Upper lobe of left lung (tissue), 6 donors: ENCODE results near the gene TEAD4. TPM values are rescaled to one million over a fixed set of nuclear protein-coding genes. Genes with fewer than 3 reads are reported as not detected.
"Not testable (repeated sequence)": the region's sequence is repeated elsewhere in the genome, so short reads cannot be mapped to it uniquely, and the experiment has no call there.

Source experiments
- ATAC-seq, 2 donors: fragments of 200-7000 bp; cut with Tn5 transposase; one replicate each; pipeline ENCODE4 v1.9.1; 2022; ENCODE audit warnings: mild to moderate bottlenecking in 2 of 2, moderate library complexity in 2 of 2; ENCODE audit not compliant: low FRiP score in 2 of 2
- DNase-seq, 2 donors: peaks; one replicate each; pipeline ENCODE4 v3.0.0-alpha.2; 2019 to 2020
- H3K27ac ChIP-seq, 4 donors: fragments of 200-600 bp; sonication (generic); one replicate each; pipeline ENCODE4 v1.5.1; 2016 to 2019
- H3K27me3 ChIP-seq, 4 donors: fragments of 200-600 bp; sonication (generic); one replicate each; pipeline ENCODE4 v1.5.1; 2017 to 2019
- H3K36me3 ChIP-seq, 4 donors: fragments of 200-600 bp; sonication (generic); one replicate each; pipeline ENCODE4 v1.5.1; 2016 to 2019
- H3K4me1 ChIP-seq, 4 donors: fragments of 200-600 bp; sonication (generic); one replicate each; pipeline ENCODE4 v1.5.1; 2018 to 2019
- H3K4me3 ChIP-seq, 4 donors: fragments of 200-600 bp; sonication (generic); one replicate each; pipeline ENCODE4 v1.5.1; 2017 to 2019; ENCODE audit warnings: mild to moderate bottlenecking in 2 of 4, moderate library complexity in 1 of 4
- H3K9me3 ChIP-seq, 4 donors: fragments of 200-600 bp; sonication (generic); one replicate each; pipeline ENCODE4 v1.5.1; 2018 to 2019
- CTCF ChIP-seq, 6 experiments: fragments of 450-650 bp in 4 of 6; fragments of 200-600 bp in 2 of 6; sonication (generic) in 2 of 6; IDR thresholded peaks; one replicate each; pipeline ENCODE4 v1.5.1; 2016 to 2019; ENCODE audit warnings: antibody characterized with exemption in 6 of 6
- EP300 ChIP-seq, 4 donors: sonication (generic); formaldehyde crosslinking; IDR thresholded peaks; one replicate each; pipeline ENCODE4 v1.5.1; 2017; ENCODE audit warnings: antibody characterized with exemption in 4 of 4, control low read depth in 2 of 4
- POLR2A ChIP-seq, 4 donors: fragments of 450-650 bp; IDR thresholded peaks; one replicate each; pipeline ENCODE4 v1.5.1; 2016 to 2017; ENCODE audit warnings: antibody characterized with exemption in 4 of 4, mild to moderate bottlenecking in 2 of 4
- POLR2AphosphoS5 ChIP-seq, 2 donors: sonication (generic); formaldehyde crosslinking; IDR thresholded peaks; one replicate each; pipeline ENCODE4 v1.5.1; 2017; ENCODE audit warnings: antibody characterized with exemption in 2 of 2
- WGBS, 2 donors: methylation state at CpG; one replicate each; pipeline ENCODE4 v1.1.5; 2017 to 2018; 5-methylcytosine and 5-hydroxymethylcytosine counted together
- total RNA-seq, 6 donors: library from RNA; depleted of rRNA in 4 of 6; stranded (reverse); fragments of >200 nt in 4 of 6; gene quantifications; one replicate each; pipeline versions ENCODE4 v1.1.0 to v1.2.1, GENCODE V29; 2016 to 2021
- donor health status: DM: no; HTN: no; CAD: no; lungs with moderate emphysema.
- donor health status: DM: no; HTN: yes; CAD: no; lungs with severe emphysema.

Gene TEAD4
- total RNA-seq, 6 donors from 2014 or later, result 14.5 to 52.0 (median 43.2) TPM

DNA sequence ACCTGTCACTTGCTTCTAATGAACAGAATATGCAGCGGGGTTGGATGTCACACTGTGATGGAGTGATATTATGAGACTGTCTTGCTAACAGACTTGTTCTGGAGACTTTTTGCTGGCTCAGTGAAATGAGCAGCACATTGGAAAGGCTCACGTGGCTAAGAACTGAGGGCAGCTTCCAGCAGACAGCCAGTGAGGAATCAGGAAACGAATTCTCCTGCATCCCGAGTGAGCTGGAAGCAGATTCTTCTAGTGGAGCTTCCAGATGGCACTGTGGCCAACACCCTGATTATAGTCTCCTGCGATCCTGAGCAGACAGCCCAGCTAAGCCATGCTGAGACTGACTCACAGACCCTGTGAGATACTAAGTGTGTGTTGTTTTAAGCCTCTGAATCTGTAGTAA, 101.9 kb downstream of the TEAD4 start:
- H3K27ac ChIP-seq, result no peak overlapping the region
- 57 to 67% methylated on average over 4 to 5 of the region's 5 CpGs for WGBS, 2 donors
- ATAC-seq, result peak in 1 of 2 donors; percentile 54

DNA sequence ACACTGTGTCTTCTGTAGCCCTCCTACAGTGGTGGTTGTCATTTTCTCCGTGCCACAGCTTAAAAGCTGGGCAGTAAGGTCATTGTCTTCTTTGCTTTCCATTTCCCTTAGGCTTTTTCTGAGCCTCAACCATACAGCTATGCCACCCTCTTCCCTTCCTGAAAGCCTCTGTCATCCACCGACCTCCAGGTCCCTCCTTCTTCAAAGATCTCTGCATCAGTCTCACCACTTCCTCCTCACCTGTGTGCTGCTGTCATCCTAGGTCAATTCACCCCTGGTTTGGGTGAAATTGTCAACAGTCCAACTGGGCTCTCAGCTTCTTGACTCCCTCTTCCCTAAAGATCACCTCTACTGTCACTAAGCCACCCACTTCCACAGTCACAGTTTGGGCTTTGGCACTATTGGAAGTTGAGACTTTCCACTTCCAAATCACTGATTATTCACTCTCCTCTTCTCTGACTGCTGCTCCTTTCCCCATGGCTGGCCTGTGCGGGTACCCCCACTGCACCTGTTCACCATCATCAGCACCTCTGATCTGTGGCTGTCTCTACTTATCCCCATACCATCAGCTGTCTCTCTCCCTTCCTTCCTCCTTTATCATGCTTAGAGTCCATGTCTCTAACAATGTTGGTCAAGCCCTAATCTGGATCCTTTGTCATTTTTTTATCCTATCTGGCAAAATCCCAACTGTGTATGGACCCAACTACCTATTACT, 102.5 kb downstream of the TEAD4 start:
- H3K4me3 ChIP-seq, result no peak overlapping the region
- 67 to 75% methylated on average over 3 of the region's 3 CpGs for WGBS, 2 donors
- ATAC-seq (no peak), DNase-seq (no peak)
- H3K36me3 ChIP-seq, result no peaks in the 10 kb centered on the region
- TF ChIP-seq POLR2AphosphoS5 (IDR thresholded peaks at IDR 0.05), result no peak
- no peak for TF ChIP-seq CTCF (IDR thresholded peaks at IDR 0.05)
- no peak for TF ChIP-seq EP300 (IDR thresholded peaks at IDR 0.05)
- TF ChIP-seq POLR2A (IDR thresholded peaks at IDR 0.05), result no peak
- no peaks in the 10 kb centered on the region for H3K27me3 ChIP-seq
- H3K27ac ChIP-seq, result no peak overlapping the region
- H3K4me1 ChIP-seq, result no peaks in the 10 kb centered on the region
- no peaks in the 10 kb centered on the region for H3K9me3 ChIP-seq

More for the DNA sequence above, 101.9 kb downstream of the TEAD4 start:
- Histone ChIP-seq H3K4me1 (no peaks in the 10 kb centered on the region), H3K4me3 (no peak overlapping the region), H3K36me3 (no peaks in the 10 kb centered on the region), H3K27me3 (no peaks in the 10 kb centered on the region), H3K9me3 (no peaks in the 10 kb centered on the region)
- no peak for DNase-seq
- no peak for TF ChIP-seq CTCF (IDR thresholded peaks at IDR 0.05)
- no peak for TF ChIP-seq EP300 (IDR thresholded peaks at IDR 0.05)
- TF ChIP-seq POLR2AphosphoS5 (IDR thresholded peaks at IDR 0.05), result no peak
- TF ChIP-seq POLR2A (IDR thresholded peaks at IDR 0.05), result no peak

GRCh38 chr12:3065300-3065699, 106.1 kb downstream of the TEAD4 start:
- no peaks in the 10 kb centered on the region for H3K4me1 ChIP-seq
- no peak overlapping the region for H3K4me3 ChIP-seq
- DNase-seq, result no peak
- ATAC-seq, result no peak
- TF ChIP-seq POLR2A (IDR thresholded peaks at IDR 0.05), result no peak
- no peak for TF ChIP-seq CTCF (IDR thresholded peaks at IDR 0.05)
- no peak for TF ChIP-seq POLR2AphosphoS5 (IDR thresholded peaks at IDR 0.05)
- no peak for TF ChIP-seq EP300 (IDR thresholded peaks at IDR 0.05)
- no peaks in the 10 kb centered on the region for H3K27me3 ChIP-seq
- H3K36me3 ChIP-seq, result no peaks in the 10 kb centered on the region
- WGBS, 2 donors, result 59 to 73% methylated on average over 2 of the region's 2 CpGs
- H3K27ac ChIP-seq, result no peak overlapping the region
- H3K9me3 ChIP-seq, result no peaks in the 10 kb centered on the region

GRCh38 chr12:3065846-3066245, 106.6 kb downstream of the TEAD4 start:
- H3K9me3 ChIP-seq, H3K36me3 ChIP-seq, ATAC-seq, H3K27me3 ChIP-seq, H3K27ac ChIP-seq, DNase-seq, H3K4me3 ChIP-seq, H3K4me1 ChIP-seq: not testable (repeated sequence)
- 88% methylated on average over 3 of the region's 3 CpGs for WGBS, 2 donors

- ATAC-seq, result no peak
- Histone ChIP-seq H3K36me3 (no peaks in the 10 kb centered on the region), H3K4me1 (peaks cover 7 to 12% (median 9%) of the 10 kb centered on the region in 4 donors), H3K4me3 (no peak overlapping the region), H3K27ac (no peak overlapping the region), H3K27me3 (no peaks in the 10 kb centered on the region), H3K9me3 (no peaks in the 10 kb centered on the region)
- WGBS, 2 donors, result 92 to 96% methylated on average over 4 of the region's 4 CpGs
- no peak for DNase-seq
- TF ChIP-seq POLR2A (IDR thresholded peaks at IDR 0.05) (no peak), POLR2AphosphoS5 (IDR thresholded peaks at IDR 0.05) (no peak), CTCF (IDR thresholded peaks at IDR 0.05) (no peak), EP300 (IDR thresholded peaks at IDR 0.05) (no peak)
These were observed 110.5 kb downstream of the TEAD4 start for GRCh38 chr12:3069714-3070113.
